Measurements from ENCODE around the gene TMBIM4. TPM values are rescaled to one million over a fixed set of nuclear protein-coding genes. Genes with fewer than 3 reads are reported as not detected.
"Not testable (repeated sequence)": the region's sequence is repeated elsewhere in the genome, so short reads cannot be mapped to it uniquely, and the experiment has no call there.

TMBIM4 gene, protein sequence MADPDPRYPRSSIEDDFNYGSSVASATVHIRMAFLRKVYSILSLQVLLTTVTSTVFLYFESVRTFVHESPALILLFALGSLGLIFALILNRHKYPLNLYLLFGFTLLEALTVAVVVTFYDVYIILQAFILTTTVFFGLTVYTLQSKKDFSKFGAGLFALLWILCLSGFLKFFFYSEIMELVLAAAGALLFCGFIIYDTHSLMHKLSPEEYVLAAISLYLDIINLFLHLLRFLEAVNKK
- total RNA-seq: 60.9 and 84.8 TPM in 2 replicates

- TF ChIP-seq CTCF (conservative IDR thresholded peaks at IDR 0.05; ENCODE audit: low read depth, low read length): peak; percentile 32
- peak; percentile 69 for DNase-seq (ENCODE audit: low read depth)
- H3K4me3 ChIP-seq (ENCODE audit: low read depth, low read length): peak within 1 kb of the TSS; percentile 79
These were observed at the start of gene TMBIM4 for GRCh38 chr12:66169221-66170170. TSS of gene TMBIM4 (minus strand) at chr12:66169996. CDS start at chr12:66169951, 45 bp downstream.

- DNase-seq (ENCODE audit: low read depth): no peak
These were observed 47.6 kb upstream of the TMBIM4 start for GRCh38 chr12:66217342-66217917.

DNA sequence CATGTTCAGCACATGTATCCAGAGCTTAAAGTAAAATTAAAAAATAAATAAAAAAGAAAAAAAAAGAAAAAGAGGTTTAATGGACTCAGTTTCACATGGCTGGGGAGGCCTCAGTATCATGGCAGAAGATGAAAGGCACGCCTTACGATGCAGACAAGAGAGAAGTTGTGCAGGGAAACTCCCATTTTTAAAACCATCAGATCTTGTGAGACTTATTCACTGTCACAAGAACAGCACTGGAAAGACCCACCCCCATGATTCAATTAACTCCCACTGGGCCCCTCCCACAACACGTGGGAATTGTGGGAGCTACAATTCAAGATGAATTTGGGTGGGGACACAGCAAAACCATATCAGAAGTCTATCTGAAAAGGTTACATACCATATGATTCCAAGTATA, 43.2 kb upstream of the TMBIM4 start:
- not testable (repeated sequence) for H3K4me3 ChIP-seq (ENCODE audit: low read depth, low read length); DNase-seq (ENCODE audit: low read depth)

More at GRCh38 chr12:66217342-66217917, 47.6 kb upstream of the TMBIM4 start:
- H3K4me3 ChIP-seq (ENCODE audit: low read depth, low read length): no peak overlapping the region
- TF ChIP-seq CTCF (conservative IDR thresholded peaks at IDR 0.05; ENCODE audit: low read depth, low read length): no peak

DNA sequence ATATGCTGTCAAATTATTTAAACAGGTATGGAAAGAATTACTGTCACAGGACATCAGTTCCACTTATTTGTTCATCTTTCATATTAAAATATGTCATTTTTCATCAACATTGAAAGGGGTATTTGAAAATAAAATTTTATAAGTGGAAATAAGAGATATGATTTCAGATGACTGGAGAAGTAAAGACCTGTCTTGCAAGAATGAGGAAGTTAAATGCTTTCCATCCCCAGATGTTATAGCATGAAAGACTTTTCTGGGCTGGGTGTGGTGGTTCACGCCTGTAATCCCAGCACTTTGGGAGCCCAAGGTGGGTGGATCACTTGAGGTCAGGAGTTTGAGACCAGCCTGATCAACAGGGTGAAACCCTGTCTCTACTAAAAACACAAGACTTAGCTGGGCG, 41.8 kb upstream of the TMBIM4 start:
- H3K4me3 ChIP-seq (ENCODE audit: low read depth, low read length); DNase-seq (ENCODE audit: low read depth): not testable (repeated sequence)

DNA sequence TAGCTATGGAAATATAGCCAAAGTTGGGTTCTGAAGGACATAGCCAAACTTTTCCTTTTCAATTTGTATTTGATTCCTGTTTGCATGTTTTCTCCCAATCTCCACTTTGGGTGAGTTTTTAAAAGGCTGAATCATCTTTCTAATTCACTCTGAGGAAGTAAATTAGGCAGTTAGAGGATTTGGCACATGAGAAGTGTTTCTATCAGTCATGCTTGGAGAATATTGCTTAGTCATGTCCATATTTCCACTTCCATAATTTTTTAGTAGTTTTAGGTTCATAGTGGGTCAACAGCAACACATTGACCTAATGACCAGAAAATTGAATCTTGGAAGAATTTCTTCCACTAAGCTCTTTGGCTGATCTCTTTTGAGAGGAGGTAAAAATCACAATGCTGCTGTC, 41.0 kb upstream of the TMBIM4 start:
- no peak overlapping the region for H3K4me3 ChIP-seq (ENCODE audit: low read depth, low read length)
- DNase-seq (ENCODE audit: low read depth): no peak
- TF ChIP-seq CTCF (conservative IDR thresholded peaks at IDR 0.05; ENCODE audit: low read depth, low read length): no peak

GRCh38 chr12:66206141-66206540, 36.3 kb upstream of the TMBIM4 start:
- TF ChIP-seq CTCF (conservative IDR thresholded peaks at IDR 0.05; ENCODE audit: low read depth, low read length): no peak
- no peak for DNase-seq (ENCODE audit: low read depth)
- H3K4me3 ChIP-seq (ENCODE audit: low read depth, low read length): no peak overlapping the region

DNA sequence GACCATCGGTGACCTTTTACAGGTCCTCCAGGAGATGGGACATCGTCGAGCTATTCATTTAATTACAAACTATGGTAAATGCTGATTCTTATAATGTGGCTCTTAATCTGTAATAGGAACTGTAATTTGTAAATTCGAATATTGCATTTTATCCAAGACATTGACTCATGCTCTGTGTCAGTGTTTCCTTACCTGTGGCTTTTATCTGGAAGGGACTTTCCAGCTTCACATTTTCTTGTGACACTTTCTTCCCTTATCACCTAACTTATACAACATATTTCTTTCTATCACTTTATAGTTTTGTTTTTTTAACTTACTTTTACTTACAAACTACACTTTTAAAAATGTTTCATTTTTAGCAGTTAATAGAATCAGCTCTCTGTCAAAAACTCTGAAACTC, 34.0 kb upstream of the TMBIM4 start:
- no peak overlapping the region for H3K4me3 ChIP-seq (ENCODE audit: low read depth, low read length)
- TF ChIP-seq CTCF (conservative IDR thresholded peaks at IDR 0.05; ENCODE audit: low read depth, low read length): no peak
- DNase-seq (ENCODE audit: low read depth): no peak
